Ishikawa (cell line): ENCODE measurements around the gene MAP1S.

Source experiments
- CEBPB ChIP-seq: IDR thresholded peaks from 2 replicates; pipeline ENCODE4 v1.6.1; 2012
- CREB1 ChIP-seq: IDR thresholded peaks from 2 replicates; pipeline ENCODE4 v1.6.1; 2012; ENCODE audit warnings: low read depth
- EGR1 ChIP-seq: IDR thresholded peaks from 2 replicates; pipeline ENCODE4 v1.6.1; 2012
- EP300 ChIP-seq: IDR thresholded peaks from 2 replicates; pipeline ENCODE4 v1.6.1; 2012; ENCODE audit warnings: borderline replicate concordance
- FOXM1 ChIP-seq: IDR thresholded peaks from 2 replicates; pipeline ENCODE4 v1.6.1; 2012; ENCODE audit warnings: low read depth, borderline replicate concordance
- MAX ChIP-seq: IDR thresholded peaks from 2 replicates; pipeline ENCODE4 v1.6.1; 2012
- NFIC ChIP-seq: IDR thresholded peaks from 2 replicates; pipeline ENCODE4 v1.6.1; 2012
- RAD21 ChIP-seq: IDR thresholded peaks from 2 replicates; pipeline ENCODE4 v1.6.1; 2012; ENCODE audit warnings: low read depth
- REST ChIP-seq: IDR thresholded peaks from 2 replicates; pipeline ENCODE4 v1.6.1; 2012; ENCODE audit warnings: low read depth, mild to moderate bottlenecking
- TAF1 ChIP-seq: IDR thresholded peaks from 2 replicates; pipeline ENCODE4 v1.6.1; 2012; ENCODE audit warnings: low read depth, mild to moderate bottlenecking
- TCF12 ChIP-seq: IDR thresholded peaks from 2 replicates; pipeline ENCODE4 v1.6.1; 2012; ENCODE audit warnings: low read depth
- TEAD4 ChIP-seq: IDR thresholded peaks from 2 replicates; pipeline ENCODE4 v1.6.1; 2012
- USF1 ChIP-seq: IDR thresholded peaks from 2 replicates; pipeline ENCODE4 v1.6.1; 2012
- YY1 ChIP-seq: IDR thresholded peaks from 2 replicates; pipeline ENCODE4 v1.6.1; 2012; ENCODE audit warnings: low read depth
- ZBTB7A ChIP-seq: IDR thresholded peaks from 2 replicates; pipeline ENCODE4 v1.6.1; 2012; ENCODE audit warnings: low read depth

Gene MAP1S

DNA sequence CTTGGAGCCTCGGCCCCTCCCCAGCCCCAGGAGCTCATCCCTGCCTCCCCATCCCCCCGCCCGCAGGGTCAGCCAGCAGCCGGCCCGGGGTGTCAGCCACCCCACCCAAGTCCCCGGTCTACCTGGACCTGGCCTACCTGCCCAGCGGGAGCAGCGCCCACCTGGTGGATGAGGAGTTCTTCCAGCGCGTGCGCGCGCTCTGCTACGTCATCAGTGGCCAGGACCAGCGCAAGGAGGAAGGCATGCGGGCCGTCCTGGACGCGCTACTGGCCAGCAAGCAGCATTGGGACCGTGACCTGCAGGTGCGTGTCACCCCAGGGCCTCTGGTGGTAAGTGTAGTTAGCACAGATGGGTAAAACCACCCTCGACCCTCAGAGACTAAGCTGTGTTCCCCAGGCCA lies 13.8 kb downstream of the MAP1S start:
- TF ChIP-seq EGR1 (no peak), RAD21 (no peak), MAX (no peak), NFIC (no peak), TCF12 (no peak), EP300 (no peak), CEBPB (no peak), FOXM1 (no peak), YY1 (no peak), TEAD4 (no peak), CREB1 (no peak), TAF1 (no peak)

GRCh38 chr19:17734146-17734545 lies 14.9 kb downstream of the MAP1S start:
- TF ChIP-seq TEAD4 (no peak), REST (no peak), FOXM1 (no peak), TAF1 (no peak), CREB1 (no peak), EP300 (no peak), EGR1 (no peak), NFIC (no peak), RAD21 (no peak), CEBPB (no peak), TCF12 (no peak), YY1 (no peak), MAX (no peak), ZBTB7A (no peak)

DNA sequence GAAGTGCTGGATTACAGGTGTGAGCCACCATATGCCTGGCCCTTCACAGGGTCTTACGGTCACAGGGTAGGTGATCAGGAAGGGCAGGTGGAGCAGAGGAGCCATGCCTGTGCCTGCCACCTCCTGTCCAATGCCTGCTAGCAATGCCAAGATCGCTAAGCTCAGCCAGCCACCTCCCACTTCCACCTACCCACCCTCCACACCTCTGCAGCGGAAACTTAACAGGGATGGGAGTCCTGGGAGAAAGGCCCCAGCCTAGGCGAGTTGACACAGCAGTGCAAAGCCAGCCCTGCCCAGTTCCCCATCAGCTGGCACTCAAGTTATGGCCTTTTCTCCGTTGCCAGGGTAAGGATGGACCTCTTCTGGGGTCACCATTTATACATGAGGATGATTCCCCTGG lies 16.1 kb downstream of the MAP1S start:
- TF ChIP-seq REST: no peak
- no peak for TF ChIP-seq CEBPB
- no peak for TF ChIP-seq EP300
- TF ChIP-seq CREB1: no peak
- TF ChIP-seq RAD21: no peak
- TF ChIP-seq TCF12: no peak
- no peak for TF ChIP-seq MAX
- no peak for TF ChIP-seq ZBTB7A
- no peak for TF ChIP-seq NFIC
- TF ChIP-seq TEAD4: no peak
- no peak for TF ChIP-seq EGR1
- no peak for TF ChIP-seq USF1
- TF ChIP-seq YY1: no peak
- no peak for TF ChIP-seq TAF1
- no peak for TF ChIP-seq FOXM1

GRCh38 chr19:17737690-17738153 lies 18.4 kb downstream of the MAP1S start:
- no peak for TF ChIP-seq TAF1

DNA sequence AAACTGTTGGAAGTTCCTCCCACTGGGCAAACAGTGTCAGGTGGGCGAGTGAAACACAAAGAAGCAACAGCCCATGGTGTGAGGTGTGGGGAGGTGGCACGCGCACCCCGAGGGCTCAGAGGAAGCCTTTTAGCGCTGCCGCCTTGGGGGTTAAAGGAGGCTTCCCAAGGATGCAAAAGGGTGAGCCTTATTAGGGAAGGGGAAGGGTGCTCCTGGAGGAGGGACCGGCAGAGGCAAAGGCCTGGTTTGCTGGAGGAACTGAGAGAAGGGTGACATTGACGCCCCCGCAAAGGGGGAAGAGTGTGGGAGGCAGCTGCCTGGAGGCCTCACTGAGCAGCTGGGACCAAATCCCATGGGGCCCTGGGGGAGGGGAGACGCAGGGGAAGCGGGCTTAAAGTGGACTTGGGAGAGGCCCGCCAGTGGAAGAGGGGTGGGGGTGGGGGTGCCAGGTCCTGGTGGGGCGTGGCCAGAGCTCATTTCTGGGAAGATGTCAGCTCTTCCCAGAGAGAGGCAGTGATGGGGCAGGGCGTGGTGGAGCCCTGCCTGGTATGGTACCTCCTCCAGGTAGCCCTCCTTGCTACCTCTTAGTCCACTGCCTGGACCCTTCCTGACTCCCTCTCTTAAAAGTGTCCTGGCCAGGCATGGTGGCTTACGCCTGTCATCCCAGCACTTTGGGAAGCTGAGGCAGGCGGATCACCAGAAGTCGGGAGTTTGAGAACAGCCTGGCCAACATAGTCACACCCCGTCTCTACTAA lies 20.0 kb downstream of the MAP1S start:
- TF ChIP-seq YY1: no peak
- no peak for TF ChIP-seq REST
- no peak for TF ChIP-seq EP300
- no peak for TF ChIP-seq CEBPB
- TF ChIP-seq RAD21: no peak
- TF ChIP-seq TAF1: no peak
- TF ChIP-seq USF1: no peak
- no peak for TF ChIP-seq ZBTB7A
- TF ChIP-seq CREB1: no peak
- no peak for TF ChIP-seq TCF12
- TF ChIP-seq FOXM1: no peak
- no peak for TF ChIP-seq MAX
- no peak for TF ChIP-seq EGR1
- TF ChIP-seq TEAD4: no peak
- no peak for TF ChIP-seq NFIC
